A549 (cell line): ENCODE measurements around the gene POMT2. TPM values are rescaled to one million over a fixed set of nuclear protein-coding genes. Genes with fewer than 3 reads are reported as not detected.

Source experiments
- ATAC-seq, 2 experiments: fragments of 200-7000 bp in 1 of 2; fragments of >200 bp in 1 of 2; cut with Nextera tagmentation in 1 of 2; cut with Tn5 transposase in 1 of 2; 3 replicates each; pipeline versions ENCODE4 v1.8.0 to v1.9.1; 2018 to 2020; ENCODE audit warnings: mild to moderate bottlenecking in 1 of 2, moderate library complexity in 1 of 2
- CTCF ChIA-PET: fragments of 300-600 bp; sonication (Branson Sonifier 250); formaldehyde crosslinking; extraction: SDS; loops from one replicate; lab custom pipeline; 2021; ENCODE audit warnings: antibody characterized with exemption, inconsistent platforms; lab: Yijun Ruan, JAX
- POLR2A ChIA-PET: fragments of 350-600 bp; formaldehyde crosslinking; extraction: SDS; loops from one replicate; lab custom pipeline; 2021; ENCODE audit warnings: antibody characterized with exemption, inconsistent platforms; lab: Yijun Ruan, JAX
- DNase-seq, 2 experiments: peaks; one replicate each; pipeline versions ENCODE4 v3.0.0 to v3.0.0-alpha.2; 2011 to 2016; ENCODE audit warnings: low read depth in 1 of 2, low spot score in 1 of 2
- FAIRE-seq: peaks from 2 replicates; lab custom pipeline; 2011; peaks lifted over from hg19 to GRCh38; lab: Jason Lieb, UNC
- H3K27ac ChIP-seq, 2 experiments: fragments of >200 bp; sonication (Bioruptor Twin); formaldehyde crosslinking; 3 replicates each; pipeline ENCODE4 v1.5.1; 2016 to 2017
- H3K4me1 ChIP-seq: fragments of >200 bp; sonication (Bioruptor Twin); formaldehyde crosslinking; 3 replicates; pipeline ENCODE4 v1.6.1; 2016
- H3K4me2 ChIP-seq: fragments of >200 bp; sonication (Bioruptor Twin); formaldehyde crosslinking; 3 replicates; pipeline ENCODE4 v1.6.1; 2016
- H3K4me3 ChIP-seq: fragments of >200 bp; sonication (Bioruptor Twin); formaldehyde crosslinking; 3 replicates; pipeline ENCODE4 v1.5.1; 2016
- H3K9me3 ChIP-seq: fragments of >200 bp; sonication (Bioruptor Twin); formaldehyde crosslinking; 3 replicates; pipeline ENCODE4 v1.6.1; 2016
- BCL3 ChIP-seq: fragments of >200 bp; sonication (Bioruptor Twin); formaldehyde crosslinking; IDR thresholded peaks from 3 replicates; pipeline ENCODE4 v1.6.1; 2016
- BHLHE40 ChIP-seq: IDR thresholded peaks from 2 replicates; pipeline ENCODE4 v1.6.1; 2012; ENCODE audit warnings: low read depth, low read length, inconsistent platforms
- CBX8 ChIP-seq: fragments of 200-600 bp; sonication (generic); IDR thresholded peaks from 2 replicates; pipeline ENCODE4 v1.6.1; 2016
- CHD2 ChIP-seq: fragments of 150-350 bp; IDR thresholded peaks from 2 replicates; pipeline ENCODE4 v1.6.1; 2014; ENCODE audit warnings: low read length; ENCODE audit not compliant: partially characterized antibody
- EHF ChIP-seq: fragments of 250-450 bp; sonication (Bioruptor Pico); IDR thresholded peaks from 2 replicates; pipeline ENCODE4 v1.5.0; 2020; ENCODE audit warnings: mild to moderate bottlenecking
- EP300 ChIP-seq, 2 experiments: fragments of >200 bp; sonication (Bioruptor Twin); formaldehyde crosslinking; IDR thresholded peaks; 2 replicates in 1 of 2; 3 replicates in 1 of 2; pipeline ENCODE4 v1.6.1; 2016 to 2017
- FOSB ChIP-seq: fragments of 250-450 bp; sonication (Bioruptor Pico); IDR thresholded peaks from 2 replicates; pipeline ENCODE4 v1.5.0; 2020; ENCODE audit warnings: mild to moderate bottlenecking, moderate library complexity
- FOSL2 ChIP-seq, 2 experiments: fragments of 450-650 bp in 1 of 2; fragments of >200 bp in 1 of 2; sonication (Bioruptor Twin) in 1 of 2; formaldehyde crosslinking; IDR thresholded peaks; 2 replicates each; pipeline versions ENCODE4 v1.5.0 to v1.6.1; 2016 to 2020; ENCODE audit warnings: mild to moderate bottlenecking in 1 of 2, moderate library complexity in 1 of 2
- GATA3 ChIP-seq: IDR thresholded peaks from 2 replicates; pipeline ENCODE4 v1.6.1; 2012; ENCODE audit warnings: borderline replicate concordance
- HDAC2 ChIP-seq: fragments of 200-600 bp; sonication (generic); IDR thresholded peaks from 2 replicates; pipeline ENCODE4 v1.6.1; 2016
- HOXA7 ChIP-seq: fragments of 250-450 bp; sonication (Bioruptor Pico); IDR thresholded peaks from 2 replicates; pipeline ENCODE4 v1.5.0; 2020; ENCODE audit warnings: mild to moderate bottlenecking, moderate library complexity
- JUN ChIP-seq, 2 experiments: fragments of >200 bp; sonication (Bioruptor Twin); formaldehyde crosslinking; IDR thresholded peaks; 2 replicates in 1 of 2; 3 replicates in 1 of 2; pipeline ENCODE4 v1.6.1; 2016 to 2017
- KDM1A ChIP-seq: fragments of 200-600 bp; sonication (generic); IDR thresholded peaks from 2 replicates; pipeline ENCODE4 v1.6.1; 2016; ENCODE audit warnings: low read depth, mild to moderate bottlenecking
- KDM5A ChIP-seq: fragments of 200-600 bp; sonication (generic); IDR thresholded peaks from 2 replicates; pipeline ENCODE4 v1.6.1; 2016; ENCODE audit warnings: antibody characterized with exemption, mild to moderate bottlenecking
- MAZ ChIP-seq: fragments of 150-350 bp; IDR thresholded peaks from 2 replicates; pipeline ENCODE4 v1.6.1; 2014; ENCODE audit warnings: antibody characterized with exemption, low read depth, low read length, borderline replicate concordance
- NFE2L2 ChIP-seq: fragments of 150-350 bp; conservative IDR thresholded peaks from 2 replicates; pipeline ENCODE4 v1.6.1; 2014; ENCODE audit warnings: low read length
- NPAS2 ChIP-seq: fragments of 250-450 bp; sonication (Bioruptor Pico); IDR thresholded peaks from 2 replicates; pipeline ENCODE4 v1.8.0; 2022; ENCODE audit warnings: mild to moderate bottlenecking, moderate library complexity, borderline replicate concordance
- NR3C1 ChIP-seq: fragments of >200 bp; sonication (Bioruptor Twin); formaldehyde crosslinking; IDR thresholded peaks from 3 replicates; pipeline ENCODE4 v1.6.1; 2017
- POLR2AphosphoS2 ChIP-seq: conservative IDR thresholded peaks from 2 replicates; pipeline ENCODE4 v1.6.1; 2012; ENCODE audit warnings: low read length, improper control_type of control experiment, inconsistent platforms
- RAD21 ChIP-seq, 2 experiments: fragments of >200 bp in 1 of 2; sonication (Bioruptor Twin) in 1 of 2; formaldehyde crosslinking in 1 of 2; IDR thresholded peaks in 1 of 2; conservative IDR thresholded peaks in 1 of 2; 2 replicates in 1 of 2; 3 replicates in 1 of 2; pipeline ENCODE4 v1.6.1; 2012 to 2018; ENCODE audit warnings: inconsistent platforms in 1 of 2
- RCOR1 ChIP-seq: fragments of 150-350 bp; IDR thresholded peaks from 2 replicates; pipeline ENCODE4 v1.6.1; 2014; ENCODE audit warnings: antibody characterized with exemption, low read length, low read depth
- RNF2 ChIP-seq: fragments of 200-600 bp; sonication (generic); IDR thresholded peaks from 2 replicates; pipeline ENCODE4 v1.6.1; 2016; ENCODE audit warnings: low read depth, mild to moderate bottlenecking, antibody characterized with exemption, moderate library complexity, borderline replicate concordance
- SMC3 ChIP-seq: fragments of >200 bp; sonication (Bioruptor Twin); formaldehyde crosslinking; IDR thresholded peaks from 3 replicates; pipeline ENCODE4 v1.6.1; 2018; ENCODE audit warnings: inconsistent platforms
- TFCP2L1 ChIP-seq: fragments of 250-450 bp; sonication (Bioruptor Pico); IDR thresholded peaks from 2 replicates; pipeline ENCODE4 v1.5.0; 2021; ENCODE audit warnings: mild to moderate bottlenecking
- ZFP36 ChIP-seq: fragments of 450-650 bp; IDR thresholded peaks from 2 replicates; pipeline ENCODE4 v1.6.1; 2014; ENCODE audit warnings: borderline replicate concordance; ENCODE audit not compliant: partially characterized antibody
- ZNF302 ChIP-seq: fragments of 250-450 bp; sonication (Bioruptor Pico); IDR thresholded peaks from 2 replicates; pipeline ENCODE4 v1.9.0; 2021; ENCODE audit warnings: inconsistent platforms, mild to moderate bottlenecking, moderate library complexity
- WGBS: methylation state at CpG from one replicate; pipeline ENCODE4 v1.1.6; 2017; ENCODE audit errors: missing lambda C conversion rate; 5-methylcytosine and 5-hydroxymethylcytosine counted together
- polyA plus RNA-seq, 4 experiments: library from polyadenylated mRNA; depleted of rRNA in 3 of 4; stranded (reverse); fragments of >200 nt; fragmentation: RNase III in 1 of 4; extraction: RNeasy Plus Mini Kit Qiagen cat#74134 plus additional on column Dnase treatment in 1 of 4; gene quantifications; 2 replicates in 3 of 4; 3 replicates in 1 of 4; pipeline ENCODE4 v1.2.3, GENCODE V29; 2011 to 2017
- TF ChIP-seq, protein P1 (sequence below): IDR thresholded peaks from 2 replicates; pipeline ENCODE4 v1.6.1; 2012
- TF ChIP-seq, protein P2 (sequence below): fragments of 450-650 bp; IDR thresholded peaks from 2 replicates; pipeline ENCODE4 v1.6.1; 2014; ENCODE audit warnings: antibody characterized with exemption
- TF ChIP-seq, protein P3 (sequence below): IDR thresholded peaks from 2 replicates; pipeline ENCODE4 v1.6.1; 2012; ENCODE audit warnings: low read depth, borderline replicate concordance

The POMT2 gene
- polyA plus RNA-seq, 2 of the 4 experiments (the other 2 are of a cell fraction) = 27.1 to 38.7 TPM

- FAIRE-seq (no peak), ATAC-seq (peak; percentile 28 to 66; a peak in 3 of 6 replicates), DNase-seq (no peak)
- WGBS = 95% methylated on average over 13 of the region's 14 CpGs
- TF ChIP-seq, protein P1, sequence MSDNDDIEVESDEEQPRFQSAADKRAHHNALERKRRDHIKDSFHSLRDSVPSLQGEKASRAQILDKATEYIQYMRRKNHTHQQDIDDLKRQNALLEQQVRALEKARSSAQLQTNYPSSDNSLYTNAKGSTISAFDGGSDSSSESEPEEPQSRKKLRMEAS = no peak
- TF ChIP-seq RAD21 (conservative IDR thresholded peaks at IDR 0.05 in 1 of 2, IDR thresholded peaks at IDR 0.05 in 1 of 2) = peak in 1 of 2 experiments; percentile 16; a peak in 1 of 5 replicates
- TF ChIP-seq EP300 (IDR thresholded peaks at IDR 0.05) = no peak
- no peak for TF ChIP-seq RCOR1
- ChIA-PET POLR2A (no interaction called here), CTCF (interaction anchor here (0.8 to 3.8 kb wide), 7 partner anchors 12 to 129 kb away, joined by 3 to 13 read pairs (median 4); no protein-coding TSS in a partner anchor)
- Histone ChIP-seq H3K4me1 (no peaks in the 10 kb centered on the region), H3K4me2 (no peak overlapping the region), H3K4me3 (no peak overlapping the region), H3K27ac (no peak overlapping the region), H3K9me3 (no peaks in the 10 kb centered on the region)
Observed at GRCh38 chr14:77278461-77279230, 42.0 kb downstream of the POMT2 start.

GRCh38 chr14:77276959-77277358 lies 43.7 kb downstream of the POMT2 start:
- no peak for DNase-seq
- no peak overlapping the region for H3K27ac ChIP-seq
- no peaks in the 10 kb centered on the region for H3K9me3 ChIP-seq
- H3K4me3 ChIP-seq = no peak overlapping the region
- WGBS = 95% methylated on average over 10 of the region's 12 CpGs
- POLR2A ChIA-PET = no interaction called here
- no peak overlapping the region for H3K4me2 ChIP-seq
- TF ChIP-seq, protein P1 = no peak
- TF ChIP-seq GATA3 (no peak), RAD21 (conservative IDR thresholded peaks at IDR 0.05 in 1 of 2, IDR thresholded peaks at IDR 0.05 in 1 of 2) (no peak), ZNF302 (CRISPR knock-in tag) (no peak), KDM5A (no peak), BHLHE40 (no peak), JUN (IDR thresholded peaks at IDR 0.05) (no peak), RNF2 (no peak), FOSB (no peak), NPAS2 (CRISPR knock-in tag) (no peak), NFE2L2 (no peak), RCOR1 (no peak)
- TF ChIP-seq, protein P2, sequence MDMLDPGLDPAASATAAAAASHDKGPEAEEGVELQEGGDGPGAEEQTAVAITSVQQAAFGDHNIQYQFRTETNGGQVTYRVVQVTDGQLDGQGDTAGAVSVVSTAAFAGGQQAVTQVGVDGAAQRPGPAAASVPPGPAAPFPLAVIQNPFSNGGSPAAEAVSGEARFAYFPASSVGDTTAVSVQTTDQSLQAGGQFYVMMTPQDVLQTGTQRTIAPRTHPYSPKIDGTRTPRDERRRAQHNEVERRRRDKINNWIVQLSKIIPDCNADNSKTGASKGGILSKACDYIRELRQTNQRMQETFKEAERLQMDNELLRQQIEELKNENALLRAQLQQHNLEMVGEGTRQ = no peak
- TF ChIP-seq, protein P3, sequence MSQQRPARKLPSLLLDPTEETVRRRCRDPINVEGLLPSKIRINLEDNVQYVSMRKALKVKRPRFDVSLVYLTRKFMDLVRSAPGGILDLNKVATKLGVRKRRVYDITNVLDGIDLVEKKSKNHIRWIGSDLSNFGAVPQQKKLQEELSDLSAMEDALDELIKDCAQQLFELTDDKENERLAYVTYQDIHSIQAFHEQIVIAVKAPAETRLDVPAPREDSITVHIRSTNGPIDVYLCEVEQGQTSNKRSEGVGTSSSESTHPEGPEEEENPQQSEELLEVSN = no peak
- no peak for ATAC-seq
- CTCF ChIA-PET = interaction anchor here (0.6 to 3.8 kb wide), 8 partner anchors 10 to 126 kb away, joined by 3 to 13 read pairs (median 3); no protein-coding TSS in a partner anchor
- FAIRE-seq = no peak
- no peaks in the 10 kb centered on the region for H3K4me1 ChIP-seq

GRCh38 chr14:77276295-77276935 lies 44.3 kb downstream of the POMT2 start:
- FAIRE-seq (no peak), ATAC-seq (no peak), DNase-seq (no peak)
- CTCF ChIA-PET = interaction anchor here (0.7 to 3.8 kb wide), 7 partner anchors 10 to 124 kb away, joined by 3 to 13 read pairs (median 3); no protein-coding TSS in a partner anchor
- Histone ChIP-seq H3K4me1 (no peaks in the 10 kb centered on the region), H3K9me3 (no peaks in the 10 kb centered on the region), H3K4me3 (no peak overlapping the region), H3K4me2 (no peak overlapping the region), H3K27ac (no peak overlapping the region)
- WGBS = 86% methylated on average over 10 of the region's 15 CpGs
- POLR2A ChIA-PET = no interaction called here
- TF ChIP-seq BHLHE40 (no peak), NR3C1 (no peak), ZFP36 (no peak), BCL3 (no peak), TFCP2L1 (CRISPR knock-in tag) (no peak), HOXA7 (no peak), EP300 (IDR thresholded peaks at IDR 0.05) (no peak), RNF2 (no peak), EHF (CRISPR knock-in tag) (no peak), POLR2AphosphoS2 (no peak), CHD2 (no peak), MAZ (no peak), CBX8 (no peak), FOSB (no peak), SMC3 (no peak), HDAC2 (no peak), KDM1A (no peak), FOSL2 (IDR thresholded peaks at IDR 0.05) (no peak), FOSL2 (CRISPR knock-in tag; IDR thresholded peaks at IDR 0.05) (no peak)
- TF ChIP-seq, protein P2 = no peak
